IMR-90 (cell line): ENCODE results near the gene NADK. TPM values are rescaled to one million over a fixed set of nuclear protein-coding genes. Genes with fewer than 3 reads are reported as not detected.

Experiments
- ATAC-seq: fragments of 200-7000 bp; cut with Tn5 transposase; 2 replicates; pipeline ENCODE4 v1.9.1; 2020; ENCODE audit warnings: low read depth, mild to moderate bottlenecking, moderate library complexity
- Bru-seq: library from RNA; stranded (reverse); fragments of 400-500 nt; gene quantifications from one replicate; lab custom pipeline; 2021; lab: Mats Ljungman, UMichigan
- BruChase-seq, 2 experiments: library from RNA; stranded (reverse); fragments of 400-500 nt; gene quantifications; one replicate each; lab custom pipeline; 2021; lab: Mats Ljungman, UMichigan
- BruUV-seq: library from RNA; stranded (reverse); fragments of 400-500 nt; replicated peaks from 2 replicates; lab custom pipeline; 2021; lab: Mats Ljungman, UMichigan
- CTCF ChIA-PET: fragments of 300-600 bp; formaldehyde crosslinking; extraction: SDS; loops from one replicate; lab custom pipeline; 2021; ENCODE audit warnings: antibody characterized with exemption; lab: Yijun Ruan, JAX
- POLR2A ChIA-PET: fragments of 300-600 bp; sonication (Branson Sonifier 250); formaldehyde crosslinking; loops from one replicate; lab custom pipeline; 2022; ENCODE audit warnings: antibody characterized with exemption; ENCODE audit not compliant: unreplicated experiment; lab: Charles Lee
- DNase-seq: peaks from one replicate; pipeline ENCODE4 v3.0.0; 2013
- H2AFZ ChIP-seq: replicated peaks from 2 replicates; pipeline ENCODE3; 2013; ENCODE audit warnings: low read length, mild to moderate bottlenecking; ENCODE audit not compliant: poor library complexity
- H2AK5ac ChIP-seq: 2 replicates; pipeline ENCODE4 v1.6.1; 2013; ENCODE audit warnings: low read depth, low read length, inconsistent platforms
- H2AK9ac ChIP-seq: replicated peaks from 2 replicates; pipeline ENCODE3; 2013; ENCODE audit warnings: mild to moderate bottlenecking, low read depth, low read length, moderate library complexity; ENCODE audit not compliant: poor library complexity
- H2BK120ac ChIP-seq: 2 replicates; pipeline ENCODE4 v1.6.1; 2013; ENCODE audit warnings: low read depth, low read length, inconsistent platforms
- H2BK15ac ChIP-seq: 3 replicates; pipeline ENCODE4 v1.6.1; 2013; ENCODE audit warnings: low read depth, low read length, inconsistent platforms
- H2BK20ac ChIP-seq: 2 replicates; pipeline ENCODE4 v1.6.1; 2013; ENCODE audit warnings: low read depth, mild to moderate bottlenecking, inconsistent platforms, low read length, moderate library complexity
- H2BK5ac ChIP-seq: 2 replicates; pipeline ENCODE4 v1.6.1; 2013; ENCODE audit warnings: mild to moderate bottlenecking, low read depth, low read length, inconsistent platforms; ENCODE audit not compliant: poor library complexity, severe bottlenecking
- H3K14ac ChIP-seq: replicated peaks from 2 replicates; pipeline ENCODE4 v1.6.1; 2013; ENCODE audit warnings: low read depth, low read length, inconsistent platforms
- H3K18ac ChIP-seq: 2 replicates; pipeline ENCODE4 v1.6.1; 2013; ENCODE audit warnings: low read depth, low read length, control low read depth
- H3K23ac ChIP-seq: 2 replicates; pipeline ENCODE4 v1.6.1; 2013; ENCODE audit warnings: low read depth, low read length, inconsistent platforms
- H3K27ac ChIP-seq: 2 replicates; pipeline ENCODE4 v1.5.1; 2013; ENCODE audit warnings: mild to moderate bottlenecking, control low read depth, low read length; ENCODE audit not compliant: insufficient read depth
- H3K27me3 ChIP-seq: 2 replicates; pipeline ENCODE4 v1.6.1; 2013; ENCODE audit warnings: low read length; ENCODE audit not compliant: control insufficient read depth, insufficient read depth
- H3K36me3 ChIP-seq: 2 replicates; pipeline ENCODE4 v1.6.1; 2013; ENCODE audit warnings: low read length, mixed read lengths; ENCODE audit not compliant: control insufficient read depth, insufficient read depth
- H3K4ac ChIP-seq: 2 replicates; pipeline ENCODE4 v1.6.1; 2013; ENCODE audit warnings: low read depth, low read length, inconsistent platforms
- H3K4me1 ChIP-seq: 2 replicates; pipeline ENCODE4 v1.6.1; 2013; ENCODE audit warnings: low read length, mixed read lengths; ENCODE audit not compliant: control insufficient read depth, insufficient read depth
- H3K4me2 ChIP-seq: 2 replicates; pipeline ENCODE4 v1.6.1; 2013; ENCODE audit warnings: low read depth, mild to moderate bottlenecking, control low read depth, low read length, moderate library complexity
- H3K4me3 ChIP-seq: 2 replicates; pipeline ENCODE4 v1.5.1; 2013; ENCODE audit warnings: low read depth, mild to moderate bottlenecking, control low read depth, low read length, moderate library complexity; ENCODE audit not compliant: insufficient read depth
- H3K56ac ChIP-seq: 2 replicates; pipeline ENCODE4 v1.6.1; 2013; ENCODE audit warnings: low read length, inconsistent platforms; ENCODE audit not compliant: insufficient read depth; ENCODE audit errors: extremely low read depth
- H3K79me1 ChIP-seq, 2 experiments: 2 replicates each; pipeline ENCODE4 v1.6.1; 2013; ENCODE audit warnings: low read length in 2 of 2, inconsistent platforms in 1 of 2, low read depth in 1 of 2
- H3K9ac ChIP-seq: 2 replicates; pipeline ENCODE4 v1.6.1; 2013; ENCODE audit warnings: low read depth, low read length, control low read depth
- H3K9me1 ChIP-seq: 2 replicates; pipeline ENCODE4 v1.6.1; 2013; ENCODE audit warnings: low read length, inconsistent platforms; ENCODE audit not compliant: insufficient read depth
- H3K9me3 ChIP-seq: 2 replicates; pipeline ENCODE4 v1.6.1; 2013; ENCODE audit warnings: low read length; ENCODE audit not compliant: control insufficient read depth, insufficient read depth
- H4K20me1 ChIP-seq: 2 replicates; pipeline ENCODE4 v1.6.1; 2013; ENCODE audit warnings: low read length, inconsistent platforms; ENCODE audit not compliant: insufficient read depth
- H4K5ac ChIP-seq: 2 replicates; pipeline ENCODE4 v1.6.1; 2013; ENCODE audit warnings: mild to moderate bottlenecking, low read depth, low read length, control low read depth
- H4K8ac ChIP-seq, 2 experiments: 2 replicates each; pipeline ENCODE4 v1.6.1; 2013; ENCODE audit warnings: low read depth in 2 of 2, low read length in 2 of 2, control low read depth in 1 of 2, inconsistent platforms in 1 of 2
- H4K91ac ChIP-seq: 2 replicates; pipeline ENCODE4 v1.6.1; 2013; ENCODE audit warnings: low read depth, low read length, inconsistent platforms; ENCODE audit not compliant: insufficient read depth
- BHLHE40 ChIP-seq: fragments of 150-350 bp; IDR thresholded peaks from 2 replicates; pipeline ENCODE4 v1.6.1; 2016; ENCODE audit warnings: mild to moderate bottlenecking, low read depth, low read length
- CEBPB ChIP-seq: IDR thresholded peaks from 2 replicates; pipeline ENCODE4 v1.6.1; 2012; ENCODE audit warnings: low read depth, low read length, improper control_type of control experiment
- CHD1 ChIP-seq: IDR thresholded peaks from 2 replicates; pipeline ENCODE4 v1.6.1; 2012; ENCODE audit warnings: low read depth, low read length, improper control_type of control experiment
- CTCF ChIP-seq: conservative IDR thresholded peaks from 2 replicates; pipeline ENCODE4 v1.5.1; 2012; ENCODE audit warnings: mild to moderate bottlenecking, low read depth, low read length, improper control_type of control experiment
- ELK1 ChIP-seq: fragments of 150-350 bp; IDR thresholded peaks from 2 replicates; pipeline ENCODE4 v1.6.1; 2016; ENCODE audit warnings: low read depth, mild to moderate bottlenecking, low read length, moderate library complexity, borderline replicate concordance
- FOS ChIP-seq: fragments of 150-350 bp; IDR thresholded peaks from 2 replicates; pipeline ENCODE4 v1.6.1; 2016; ENCODE audit warnings: low read depth, low read length
- MXI1 ChIP-seq: IDR thresholded peaks from 2 replicates; pipeline ENCODE4 v1.6.1; 2012; ENCODE audit warnings: low read depth, mild to moderate bottlenecking, low read length, moderate library complexity, borderline replicate concordance
- NFE2L2 ChIP-seq: fragments of 150-350 bp; IDR thresholded peaks from 2 replicates; pipeline ENCODE4 v1.6.1; 2016; ENCODE audit warnings: low read depth, mild to moderate bottlenecking, low read length
- POLR2A ChIP-seq: IDR thresholded peaks from 2 replicates; pipeline ENCODE4 v1.6.1; 2012; ENCODE audit warnings: mild to moderate bottlenecking, low read depth, low read length
- RAD21 ChIP-seq: IDR thresholded peaks from 2 replicates; pipeline ENCODE4 v1.6.1; 2012; ENCODE audit warnings: low read length, improper control_type of control experiment
- RFX5 ChIP-seq: IDR thresholded peaks from 2 replicates; pipeline ENCODE4 v1.8.0; 2012; ENCODE audit warnings: low read depth, mild to moderate bottlenecking, low read length, moderate library complexity
- USF2 ChIP-seq: fragments of 150-350 bp; IDR thresholded peaks from 2 replicates; pipeline ENCODE4 v1.6.1; 2017; ENCODE audit warnings: mild to moderate bottlenecking, antibody characterized with exemption, low read length, low read depth
- WGBS, 2 experiments: methylation state at CpG; one replicate each; pipeline versions ENCODE4 v1.1.5 to v1.1.7; 2013; ENCODE audit warnings: missing lambda C conversion rate in 2 of 2; ENCODE audit not compliant: insufficient read length in 1 of 2; ENCODE audit errors: extremely low coverage in 2 of 2; 5-methylcytosine and 5-hydroxymethylcytosine counted together
- dilution Hi-C: fragments of 300-500 bp; cut with HindIII; formaldehyde crosslinking; loops from one replicate; pipeline ENCODE4 v1.14.3; 2018; ENCODE audit warnings: low sequenced_read_pairs; ENCODE audit not compliant: unreplicated experiment
- in situ Hi-C: fragments of 300-500 bp; cut with MboI; formaldehyde crosslinking; loops from 3 replicates; pipeline ENCODE4 v1.14.3; 2019; ENCODE audit warnings: low sequenced_read_pairs, inconsistent platforms, mixed read lengths
- intact Hi-C: fragments of 100-400 bp; cut with micrococcal nuclease; formaldehyde crosslinking; loops from 2 replicates; pipeline ENCODE4 v1.10.0; 2022
- long read RNA-seq: library from polyadenylated mRNA; unstranded; transcript quantifications from one replicate; pipeline ENCODE4 v2.0.0, GENCODE V29; 2021; ENCODE audit not compliant: unreplicated experiment
- polyA plus RNA-seq, 3 experiments: library from polyadenylated mRNA; depleted of rRNA; stranded (reverse); fragments of >200 nt; gene quantifications; 2 replicates each; pipeline ENCODE4 v1.2.3, GENCODE V29; 2012; ENCODE audit warnings: low replicate concordance in 1 of 3
- total RNA-seq: library from RNA; depleted of rRNA; stranded (reverse); fragments of >200 nt; gene quantifications from 2 replicates; pipeline ENCODE4 v1.2.3, GENCODE V29; 2012; rRNA removed

The NADK gene
- total RNA-seq (12.5 and 13.6 TPM in 2 replicates), polyA plus RNA-seq (2012; rRNA removed) (56.1 and 57.5 TPM in 2 replicates), Bru-seq, nascent RNA (percentile 66 among the genes with signal in this experiment), BruChase-seq, experiment 1, labeled RNA remaining after a 6-hour chase (percentile 81 among the genes with signal in this experiment), BruChase-seq, experiment 2, labeled RNA remaining after a 2-hour chase (percentile 70 among the genes with signal in this experiment)
- 34.3 and 43.7 TPM in 2 replicates for polyA plus RNA-seq (2012; cell fraction: cytosol; rRNA removed)
- polyA plus RNA-seq (2012; cell fraction: nucleus; rRNA removed; ENCODE audit: low replicate concordance): 99.9 and 143 TPM in 2 replicates
- long read RNA-seq, transcript NADK-201 (12 exons, 3,235 nt): major isoform, 34 of 71 reads
- long read RNA-seq, partial matches to known transcripts: 30 of 71 reads
- long read RNA-seq, other reads (novel, unspliced or antisense): 7 of 71 reads

GRCh38 chr1:1777950-1778662 lies at the start of gene NADK:
NADK (minus strand) TSS chr1:1778470; CDS start chr1:1765406, 13,064 bp downstream.
- H2BK5ac ChIP-seq: peak within 1 kb of the TSS; percentile 44
- WGBS, 2 experiments: 0% methylated on average over 59 of the region's 99 CpGs; no CpG with 5 or more reads in 1 of the 2 experiments
- H3K36me3 ChIP-seq: no peaks in the 10 kb centered on the region
- peak within 1 kb of the TSS; percentile 91 for H3K4me2 ChIP-seq
- peak within 1 kb of the TSS; percentile 82 to 90; a peak in 3 of 4 replicates for H4K8ac ChIP-seq
- peaks cover 14% of the 10 kb centered on the region for H3K9me1 ChIP-seq
- peaks cover 15 to 53% of the 10 kb centered on the region in 2 experiments; a peak in 3 of 4 replicates for H3K79me1 ChIP-seq
- H3K4me1 ChIP-seq: peaks cover 22% of the 10 kb centered on the region
- dilution Hi-C loops (no loop called here), in situ Hi-C loops (no loop called here), intact Hi-C loops (no loop called here)
- peak within 1 kb of the TSS; percentile 98 for H2AFZ ChIP-seq
- no peaks in the 10 kb centered on the region for H3K9me3 ChIP-seq
- H2AK5ac ChIP-seq: peak within 1 kb of the TSS; percentile 75
- peak within 1 kb of the TSS; percentile 72 for H3K4me3 ChIP-seq
- H3K56ac ChIP-seq: peak within 1 kb of the TSS; percentile 71
- DNase-seq (peak; percentile 35), ATAC-seq (peak; percentile 75)
- H4K5ac ChIP-seq: no peak within 1 kb of the TSS
- CTCF ChIA-PET: interaction anchor here (0.6 kb wide), 1 partner anchor 128 kb away, joined by 3 read pairs; no protein-coding TSS in a partner anchor
- peaks cover 34% of the 10 kb centered on the region for H4K20me1 ChIP-seq
- H3K18ac ChIP-seq: no peak within 1 kb of the TSS
- POLR2A ChIA-PET: no interaction called here
- H4K91ac ChIP-seq: peak within 1 kb of the TSS; percentile 77
- H2AK9ac ChIP-seq: peak within 1 kb of the TSS; percentile 96
- H2BK20ac ChIP-seq: no peak within 1 kb of the TSS
- BruUV-seq: no TSS peak
- peak within 1 kb of the TSS; percentile 26; the same call in 1 of the 2 replicates for H2BK120ac ChIP-seq
- H3K4ac ChIP-seq: peak within 1 kb of the TSS; percentile 89
- H3K27me3 ChIP-seq: no peaks in the 10 kb centered on the region
- peak within 1 kb of the TSS; percentile 80 for H3K9ac ChIP-seq
- H2BK15ac ChIP-seq: no peak within 1 kb of the TSS
- peak within 1 kb of the TSS; percentile 82 for H3K23ac ChIP-seq
- peak within 1 kb of the TSS; percentile 38 for H3K14ac ChIP-seq
- H3K27ac ChIP-seq: peak within 1 kb of the TSS; percentile 67
- TF ChIP-seq CHD1 (no peak), CEBPB (no peak), FOS (no peak), BHLHE40 (peak; percentile 27; the same call in 1 of the 2 replicates), POLR2A (no peak), NFE2L2 (no peak), ELK1 (no peak), MXI1 (peak; percentile 85; the same call in 1 of the 2 replicates), CTCF (no peak), RAD21 (no peak), USF2 (peak; percentile 77), RFX5 (no peak)
